Skeletal muscle cell (primary cell): ENCODE data around the gene DNAJB1.
A peak's percentile ranks its signal among the peaks of the same experiment; 100 is the strongest.

Experiments
- DNase-seq: peaks from one replicate; pipeline ENCODE4 v3.0.0-alpha.2; 2010; ENCODE audit warnings: low read depth
- H3K4me3 ChIP-seq: 2 replicates; pipeline ENCODE4 v1.5.1; 2011; ENCODE audit warnings: low read depth, mild to moderate bottlenecking, control low read depth, low read length, moderate library complexity

DNAJB1 gene

GRCh38 chr19:14528419-14529253, 10.4 kb upstream of the DNAJB1 start:
- DNase-seq: no peak
- H3K4me3 ChIP-seq: peak overlapping the region; percentile 98

- no peak overlapping the region for H3K4me3 ChIP-seq
- DNase-seq: no peak
Measured at GRCh38 chr19:14526423-14526822, 8.2 kb upstream of the DNAJB1 start.

- no peak overlapping the region for H3K4me3 ChIP-seq
- DNase-seq: no peak
Measured at GRCh38 chr19:14525729-14526128, 7.5 kb upstream of the DNAJB1 start.

GRCh38 chr19:14520543-14520942, 2.3 kb upstream of the DNAJB1 start:
- H3K4me3 ChIP-seq: no peak overlapping the region
- DNase-seq: no peak

- no peak overlapping the region for H3K4me3 ChIP-seq
- peak; percentile 61 for DNase-seq
Measured at GRCh38 chr19:14519860-14520407, 1.7 kb upstream of the DNAJB1 start.

- no peak for DNase-seq
- no peak overlapping the region for H3K4me3 ChIP-seq
Measured at GRCh38 chr19:14519245-14519859, 1.2 kb upstream of the DNAJB1 start.

GRCh38 chr19:14517446-14517839, 754 bp downstream of the DNAJB1 start:
- no peak for DNase-seq

GRCh38 chr19:14516746-14517438, 1.3 kb downstream of the DNAJB1 start:
- H3K4me3 ChIP-seq: peak overlapping the region; percentile 90
- DNase-seq: no peak

More at GRCh38 chr19:14517446-14517839, 754 bp downstream of the DNAJB1 start:
- peak overlapping the region; percentile 90 for H3K4me3 ChIP-seq

GRCh38 chr19:14516048-14516534, 2.1 kb downstream of the DNAJB1 start:
- peak overlapping the region; percentile 90 for H3K4me3 ChIP-seq
- DNase-seq: no peak

- DNase-seq: no peak
- peak overlapping the region; percentile 90 for H3K4me3 ChIP-seq
Measured at GRCh38 chr19:14515501-14516047, 2.6 kb downstream of the DNAJB1 start.

GRCh38 chr19:14514215-14514863, 3.9 kb downstream of the DNAJB1 start:
- H3K4me3 ChIP-seq: no peak overlapping the region
- no peak for DNase-seq

GRCh38 chr19:14512406-14512961, 5.7 kb downstream of the DNAJB1 start:
- no peak overlapping the region for H3K4me3 ChIP-seq
- DNase-seq: no peak

- H3K4me3 ChIP-seq: no peak overlapping the region
- no peak for DNase-seq
Measured at GRCh38 chr19:14511229-14511593, 7.0 kb downstream of the DNAJB1 start.

- DNase-seq: peak; percentile 51
- H3K4me3 ChIP-seq: no peak overlapping the region
Measured at GRCh38 chr19:14510311-14511228, 7.6 kb downstream of the DNAJB1 start.

- DNase-seq: no peak
- no peak overlapping the region for H3K4me3 ChIP-seq
Measured at GRCh38 chr19:14507704-14508542, 10.3 kb downstream of the DNAJB1 start.

- H3K4me3 ChIP-seq: no peak overlapping the region
- DNase-seq: peak; percentile 33
Measured at GRCh38 chr19:14505488-14506239, 12.5 kb downstream of the DNAJB1 start.
